ENCODE data around the gene GGT5. TPM values are rescaled to one million over a fixed set of nuclear protein-coding genes. Genes with fewer than 3 reads are reported as not detected.
A peak's percentile ranks its signal among the peaks of the same experiment; 100 is the strongest.

GGT5 gene
- total RNA-seq, 2 donors from 2014 or later = 36.2 to 58.7 TPM

DNA sequence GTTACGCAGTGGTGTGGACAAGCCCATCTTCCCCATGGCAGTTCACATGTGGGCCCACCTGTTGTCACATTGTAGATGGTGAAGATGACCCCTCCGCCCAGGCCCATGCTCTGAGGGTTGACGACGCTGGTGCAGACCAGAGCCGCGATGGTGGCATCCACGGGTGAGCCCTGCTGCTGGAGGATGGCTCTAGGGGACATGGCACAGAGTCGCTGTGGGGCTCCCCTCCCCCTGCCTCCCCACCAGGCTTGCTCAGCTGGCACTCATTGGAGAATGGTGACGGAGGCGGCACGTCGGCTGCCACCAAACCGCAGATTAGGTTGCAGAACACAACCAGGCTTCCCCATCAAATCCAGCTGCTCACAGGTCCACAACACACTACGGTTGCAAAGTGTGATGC lies 11.1 kb downstream of the GGT5 start:
- Histone ChIP-seq H3K4me3 (no peak overlapping the region), H3K36me3 (peaks cover 22% of the 10 kb centered on the region), H3K27me3 (no peaks in the 10 kb centered on the region), H3K9me3 (no peaks in the 10 kb centered on the region), H3K27ac (no peak overlapping the region), H3K4me1 (peaks cover 0 to 9% of the 10 kb centered on the region in 2 donors)
- no peak for DNase-seq (ENCODE audit: low spot score)
- TF ChIP-seq, protein P1, sequence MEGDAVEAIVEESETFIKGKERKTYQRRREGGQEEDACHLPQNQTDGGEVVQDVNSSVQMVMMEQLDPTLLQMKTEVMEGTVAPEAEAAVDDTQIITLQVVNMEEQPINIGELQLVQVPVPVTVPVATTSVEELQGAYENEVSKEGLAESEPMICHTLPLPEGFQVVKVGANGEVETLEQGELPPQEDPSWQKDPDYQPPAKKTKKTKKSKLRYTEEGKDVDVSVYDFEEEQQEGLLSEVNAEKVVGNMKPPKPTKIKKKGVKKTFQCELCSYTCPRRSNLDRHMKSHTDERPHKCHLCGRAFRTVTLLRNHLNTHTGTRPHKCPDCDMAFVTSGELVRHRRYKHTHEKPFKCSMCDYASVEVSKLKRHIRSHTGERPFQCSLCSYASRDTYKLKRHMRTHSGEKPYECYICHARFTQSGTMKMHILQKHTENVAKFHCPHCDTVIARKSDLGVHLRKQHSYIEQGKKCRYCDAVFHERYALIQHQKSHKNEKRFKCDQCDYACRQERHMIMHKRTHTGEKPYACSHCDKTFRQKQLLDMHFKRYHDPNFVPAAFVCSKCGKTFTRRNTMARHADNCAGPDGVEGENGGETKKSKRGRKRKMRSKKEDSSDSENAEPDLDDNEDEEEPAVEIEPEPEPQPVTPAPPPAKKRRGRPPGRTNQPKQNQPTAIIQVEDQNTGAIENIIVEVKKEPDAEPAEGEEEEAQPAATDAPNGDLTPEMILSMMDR (IDR thresholded peaks at IDR 0.05) = no peak

DNA sequence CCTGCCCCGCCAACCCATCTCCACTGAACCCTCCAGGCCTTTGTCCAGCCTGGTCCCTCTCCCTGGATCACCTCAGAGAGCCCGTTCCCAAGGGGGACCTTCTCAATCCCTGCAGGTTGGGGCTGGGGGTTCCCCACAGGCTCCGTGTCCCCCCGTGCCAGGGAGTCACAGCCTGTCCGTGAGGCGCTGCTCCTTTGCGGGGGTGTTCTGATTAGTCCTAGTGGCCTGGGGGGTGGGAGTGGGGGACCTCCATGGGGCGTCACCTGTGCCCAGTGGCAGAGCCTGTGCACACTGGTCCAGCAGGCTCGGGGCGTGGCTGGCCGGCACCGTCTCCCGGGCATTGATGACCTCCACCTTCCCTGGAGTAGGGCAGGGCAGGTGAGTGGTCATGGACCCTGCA lies 11.6 kb downstream of the GGT5 start:
- TF ChIP-seq, protein P1 (IDR thresholded peaks at IDR 0.05) = no peak
- Histone ChIP-seq H3K27me3 (no peaks in the 10 kb centered on the region), H3K36me3 (peaks cover 26% of the 10 kb centered on the region), H3K4me3 (no peak overlapping the region), H3K9me3 (no peaks in the 10 kb centered on the region), H3K27ac (no peak overlapping the region), H3K4me1 (peaks cover 0 to 9% of the 10 kb centered on the region in 2 donors)
- DNase-seq (ENCODE audit: low spot score) = no peak

GRCh38 chr22:24232725-24233124 lies 12.2 kb downstream of the GGT5 start:
- no peak for DNase-seq (ENCODE audit: low spot score)
- peaks cover 0 to 9% of the 10 kb centered on the region in 2 donors for H3K4me1 ChIP-seq
- H3K27me3 ChIP-seq = no peaks in the 10 kb centered on the region
- H3K27ac ChIP-seq = no peak overlapping the region
- H3K9me3 ChIP-seq = no peaks in the 10 kb centered on the region
- TF ChIP-seq, protein P1 (IDR thresholded peaks at IDR 0.05) = no peak
- H3K36me3 ChIP-seq = peaks cover 26% of the 10 kb centered on the region
- no peak overlapping the region for H3K4me3 ChIP-seq

GRCh38 chr22:24232124-24232523 lies 12.8 kb downstream of the GGT5 start:
- peaks cover 0 to 9% of the 10 kb centered on the region in 2 donors for H3K4me1 ChIP-seq
- no peak overlapping the region for H3K4me3 ChIP-seq
- H3K9me3 ChIP-seq = no peaks in the 10 kb centered on the region
- H3K27me3 ChIP-seq = no peaks in the 10 kb centered on the region
- TF ChIP-seq, protein P1 (IDR thresholded peaks at IDR 0.05) = no peak
- H3K36me3 ChIP-seq = peaks cover 32% of the 10 kb centered on the region
- no peak overlapping the region for H3K27ac ChIP-seq
- DNase-seq (ENCODE audit: low spot score) = no peak

DNA sequence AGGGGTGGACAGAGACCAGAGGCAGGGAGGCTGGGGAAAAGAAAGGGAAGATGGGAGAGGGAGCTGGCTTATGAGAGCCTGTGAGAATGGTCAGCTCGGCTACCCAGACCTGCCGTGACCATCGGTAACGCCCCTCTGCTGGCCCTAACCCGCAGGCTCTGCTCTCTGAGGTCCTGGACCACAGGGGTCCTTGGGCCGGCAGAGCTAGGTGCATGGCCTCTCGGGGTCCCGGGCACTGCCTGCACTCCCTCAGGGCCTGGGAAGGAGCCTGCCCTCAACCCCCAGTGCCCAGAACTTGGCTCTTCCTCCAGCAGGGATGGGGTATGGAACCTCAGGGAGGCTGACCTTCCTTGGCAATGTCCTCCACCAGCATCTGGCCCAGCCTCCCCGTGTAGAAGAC lies 13.2 kb downstream of the GGT5 start:
- DNase-seq (ENCODE audit: low spot score) = no peak
- no peak overlapping the region for H3K4me3 ChIP-seq
- H3K9me3 ChIP-seq = no peaks in the 10 kb centered on the region
- TF ChIP-seq, protein P1 (IDR thresholded peaks at IDR 0.05) = no peak
- no peaks in the 10 kb centered on the region for H3K27me3 ChIP-seq
- peaks cover 36% of the 10 kb centered on the region for H3K36me3 ChIP-seq
- H3K4me1 ChIP-seq = peaks cover 0 to 9% of the 10 kb centered on the region in 2 donors
- no peak overlapping the region for H3K27ac ChIP-seq

GRCh38 chr22:24230911-24231656 lies 13.8 kb downstream of the GGT5 start:
- Histone ChIP-seq H3K4me3 (no peak overlapping the region), H3K4me1 (peaks cover 0 to 9% of the 10 kb centered on the region in 2 donors), H3K27ac (no peak overlapping the region), H3K27me3 (no peaks in the 10 kb centered on the region), H3K9me3 (no peaks in the 10 kb centered on the region), H3K36me3 (peaks cover 42% of the 10 kb centered on the region)
- TF ChIP-seq, protein P1 (IDR thresholded peaks at IDR 0.05) = peak in 1 of 2 donors; percentile 32
- DNase-seq (ENCODE audit: low spot score) = no peak

Measured in right atrium auricular region (tissue), 2 donors.